ENCODE measurements around the gene MCCD1. TPM values are rescaled to one million over a fixed set of nuclear protein-coding genes. Genes with fewer than 3 reads are reported as not detected.

MCCD1 gene
- total and polyA plus RNA-seq, 2 of the 13 experiments (the other 11 are each of a cell fraction or from before 2014, with no cell fraction given): 0.15 TPM; not detected in 1

DNA sequence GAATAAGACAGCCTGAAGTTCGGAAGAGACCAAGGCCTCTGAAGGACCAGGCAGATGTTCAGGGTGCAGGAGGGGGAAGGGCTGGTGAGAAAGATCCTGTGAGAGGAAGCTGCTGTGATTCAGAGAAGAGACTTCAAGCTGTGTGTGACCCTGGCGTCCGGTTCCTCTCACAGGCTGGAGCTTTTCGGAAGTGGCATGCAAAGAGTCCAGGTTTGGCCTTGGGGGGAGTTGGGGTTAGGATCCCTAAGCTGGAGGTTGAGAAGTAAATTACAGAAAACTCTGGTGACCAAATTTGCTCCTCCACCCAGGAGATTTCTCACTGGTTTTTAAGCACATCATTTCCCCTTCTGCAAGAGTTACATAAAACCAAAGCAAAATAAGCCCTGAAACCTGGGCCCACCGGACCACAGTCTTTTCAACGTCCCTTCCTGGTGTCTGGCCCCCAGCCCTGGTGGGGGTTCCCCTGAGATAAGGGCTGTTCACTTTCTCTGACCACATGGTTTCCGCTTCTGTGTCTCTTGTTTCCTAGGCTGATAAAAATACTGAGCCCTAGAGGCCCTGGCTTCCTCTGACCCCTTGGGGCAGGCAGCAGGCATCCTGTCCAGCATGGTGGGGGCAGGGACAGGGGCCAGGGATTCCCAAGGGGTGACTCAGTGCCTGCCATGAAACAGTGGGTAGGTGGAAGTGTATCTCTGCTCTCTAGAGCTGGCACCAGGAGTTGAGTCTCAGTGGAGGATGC, 31.4 kb downstream of the MCCD1 start (continued):
- TF ChIP-seq MTF2 (CRISPR knock-in tag; IDR thresholded peaks at IDR 0.05; ENCODE audit: borderline replicate concordance) (no peak), ZNF543 (CRISPR knock-in tag; IDR thresholded peaks at IDR 0.05) (no peak), TARDBP (CRISPR knock-in tag; IDR thresholded peaks at IDR 0.05) (no peak), HNRNPK (IDR thresholded peaks at IDR 0.05; ENCODE audit: low read depth, low read length, poor library complexity, severe bottlenecking) (no peak), KAT8 (CRISPR knock-in tag; IDR thresholded peaks at IDR 0.05) (no peak), CREM (IDR thresholded peaks at IDR 0.05) (no peak), CREM (CRISPR knock-in tag; IDR thresholded peaks at IDR 0.05) (no peak), JUN (CRISPR knock-in tag; IDR thresholded peaks at IDR 0.05) (peak; percentile 67), SRSF9 (IDR thresholded peaks at IDR 0.05; ENCODE audit: borderline replicate concordance, insufficient read depth, low read depth, low read length, poor library complexity, severe bottlenecking) (no peak), ZNF607 (CRISPR knock-in tag; IDR thresholded peaks at IDR 0.05; ENCODE audit: borderline replicate concordance) (no peak)
- TF ChIP-seq, protein P1, sequence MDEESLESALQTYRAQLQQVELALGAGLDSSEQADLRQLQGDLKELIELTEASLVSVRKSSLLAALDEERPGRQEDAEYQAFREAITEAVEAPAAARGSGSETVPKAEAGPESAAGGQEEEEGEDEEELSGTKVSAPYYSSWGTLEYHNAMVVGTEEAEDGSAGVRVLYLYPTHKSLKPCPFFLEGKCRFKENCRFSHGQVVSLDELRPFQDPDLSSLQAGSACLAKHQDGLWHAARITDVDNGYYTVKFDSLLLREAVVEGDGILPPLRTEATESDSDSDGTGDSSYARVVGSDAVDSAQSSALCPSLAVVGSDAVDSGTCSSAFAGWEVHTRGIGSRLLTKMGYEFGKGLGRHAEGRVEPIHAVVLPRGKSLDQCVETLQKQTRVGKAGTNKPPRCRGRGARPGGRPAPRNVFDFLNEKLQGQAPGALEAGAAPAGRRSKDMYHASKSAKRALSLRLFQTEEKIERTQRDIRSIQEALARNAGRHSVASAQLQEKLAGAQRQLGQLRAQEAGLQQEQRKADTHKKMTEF (CRISPR knock-in tag; IDR thresholded peaks at IDR 0.05): 0 out of 2 replicates have a peak, but pooled peaks have one; percentile 31
- TF ChIP-seq, protein P2, sequence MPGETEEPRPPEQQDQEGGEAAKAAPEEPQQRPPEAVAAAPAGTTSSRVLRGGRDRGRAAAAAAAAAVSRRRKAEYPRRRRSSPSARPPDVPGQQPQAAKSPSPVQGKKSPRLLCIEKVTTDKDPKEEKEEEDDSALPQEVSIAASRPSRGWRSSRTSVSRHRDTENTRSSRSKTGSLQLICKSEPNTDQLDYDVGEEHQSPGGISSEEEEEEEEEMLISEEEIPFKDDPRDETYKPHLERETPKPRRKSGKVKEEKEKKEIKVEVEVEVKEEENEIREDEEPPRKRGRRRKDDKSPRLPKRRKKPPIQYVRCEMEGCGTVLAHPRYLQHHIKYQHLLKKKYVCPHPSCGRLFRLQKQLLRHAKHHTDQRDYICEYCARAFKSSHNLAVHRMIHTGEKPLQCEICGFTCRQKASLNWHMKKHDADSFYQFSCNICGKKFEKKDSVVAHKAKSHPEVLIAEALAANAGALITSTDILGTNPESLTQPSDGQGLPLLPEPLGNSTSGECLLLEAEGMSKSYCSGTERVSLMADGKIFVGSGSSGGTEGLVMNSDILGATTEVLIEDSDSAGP (CRISPR knock-in tag; IDR thresholded peaks at IDR 0.05; ENCODE audit: borderline replicate concordance): no peak
- TF ChIP-seq, protein P3, sequence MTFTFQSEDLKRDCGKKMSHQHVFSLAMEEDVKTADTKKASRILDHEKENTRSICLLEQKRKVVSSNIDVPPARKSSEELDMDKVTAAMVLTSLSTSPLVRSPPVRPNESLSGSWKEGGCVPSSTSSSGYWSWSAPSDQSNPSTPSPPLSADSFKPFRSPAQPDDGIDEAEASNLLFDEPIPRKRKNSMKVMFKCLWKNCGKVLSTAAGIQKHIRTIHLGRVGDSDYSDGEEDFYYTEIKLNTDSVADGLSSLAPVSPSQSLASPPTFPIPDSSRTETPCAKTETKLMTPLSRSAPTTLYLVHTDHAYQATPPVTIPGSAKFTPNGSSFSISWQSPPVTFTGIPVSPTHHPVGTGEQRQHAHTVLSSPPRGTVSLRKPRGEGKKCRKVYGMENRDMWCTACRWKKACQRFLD (CRISPR knock-in tag; IDR thresholded peaks at IDR 0.05; ENCODE audit: borderline replicate concordance): no peak
- TF ChIP-seq, protein P4, sequence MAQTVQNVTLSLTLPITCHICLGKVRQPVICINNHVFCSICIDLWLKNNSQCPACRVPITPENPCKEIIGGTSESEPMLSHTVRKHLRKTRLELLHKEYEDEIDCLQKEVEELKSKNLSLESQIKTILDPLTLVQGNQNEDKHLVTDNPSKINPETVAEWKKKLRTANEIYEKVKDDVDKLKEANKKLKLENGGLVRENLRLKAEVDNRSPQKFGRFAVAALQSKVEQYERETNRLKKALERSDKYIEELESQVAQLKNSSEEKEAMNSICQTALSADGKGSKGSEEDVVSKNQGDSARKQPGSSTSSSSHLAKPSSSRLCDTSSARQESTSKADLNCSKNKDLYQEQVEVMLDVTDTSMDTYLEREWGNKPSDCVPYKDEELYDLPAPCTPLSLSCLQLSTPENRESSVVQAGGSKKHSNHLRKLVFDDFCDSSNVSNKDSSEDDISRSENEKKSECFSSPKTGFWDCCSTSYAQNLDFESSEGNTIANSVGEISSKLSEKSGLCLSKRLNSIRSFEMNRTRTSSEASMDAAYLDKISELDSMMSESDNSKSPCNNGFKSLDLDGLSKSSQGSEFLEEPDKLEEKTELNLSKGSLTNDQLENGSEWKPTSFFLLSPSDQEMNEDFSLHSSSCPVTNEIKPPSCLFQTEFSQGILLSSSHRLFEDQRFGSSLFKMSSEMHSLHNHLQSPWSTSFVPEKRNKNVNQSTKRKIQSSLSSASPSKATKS (CRISPR knock-in tag; IDR thresholded peaks at IDR 0.05): no peak
- TF ChIP-seq, protein P5, sequence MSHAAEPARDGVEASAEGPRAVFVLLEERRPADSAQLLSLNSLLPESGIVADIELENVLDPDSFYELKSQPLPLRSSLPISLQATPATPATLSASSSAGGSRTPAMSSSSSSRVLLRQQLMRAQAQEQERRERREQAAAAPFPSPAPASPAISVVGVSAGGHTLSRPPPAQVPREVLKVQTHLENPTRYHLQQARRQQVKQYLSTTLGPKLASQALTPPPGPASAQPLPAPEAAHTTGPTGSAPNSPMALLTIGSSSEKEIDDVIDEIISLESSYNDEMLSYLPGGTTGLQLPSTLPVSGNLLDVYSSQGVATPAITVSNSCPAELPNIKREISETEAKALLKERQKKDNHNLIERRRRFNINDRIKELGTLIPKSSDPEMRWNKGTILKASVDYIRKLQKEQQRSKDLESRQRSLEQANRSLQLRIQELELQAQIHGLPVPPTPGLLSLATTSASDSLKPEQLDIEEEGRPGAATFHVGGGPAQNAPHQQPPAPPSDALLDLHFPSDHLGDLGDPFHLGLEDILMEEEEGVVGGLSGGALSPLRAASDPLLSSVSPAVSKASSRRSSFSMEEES (CRISPR knock-in tag; IDR thresholded peaks at IDR 0.05): no peak

All from HepG2 (cell line).